Ishikawa (cell line): Measurements from ENCODE around the gene LY6G6D.

ENCODE experiments used
- CEBPB ChIP-seq: IDR thresholded peaks from 2 replicates; pipeline ENCODE4 v1.6.1; 2012
- CREB1 ChIP-seq: IDR thresholded peaks from 2 replicates; pipeline ENCODE4 v1.6.1; 2012; ENCODE audit warnings: low read depth
- EGR1 ChIP-seq: IDR thresholded peaks from 2 replicates; pipeline ENCODE4 v1.6.1; 2012
- EP300 ChIP-seq: IDR thresholded peaks from 2 replicates; pipeline ENCODE4 v1.6.1; 2012; ENCODE audit warnings: borderline replicate concordance
- FOXM1 ChIP-seq: IDR thresholded peaks from 2 replicates; pipeline ENCODE4 v1.6.1; 2012; ENCODE audit warnings: low read depth, borderline replicate concordance
- MAX ChIP-seq: IDR thresholded peaks from 2 replicates; pipeline ENCODE4 v1.6.1; 2012
- NFIC ChIP-seq: IDR thresholded peaks from 2 replicates; pipeline ENCODE4 v1.6.1; 2012
- RAD21 ChIP-seq: IDR thresholded peaks from 2 replicates; pipeline ENCODE4 v1.6.1; 2012; ENCODE audit warnings: low read depth
- REST ChIP-seq: IDR thresholded peaks from 2 replicates; pipeline ENCODE4 v1.6.1; 2012; ENCODE audit warnings: low read depth, mild to moderate bottlenecking
- TAF1 ChIP-seq: IDR thresholded peaks from 2 replicates; pipeline ENCODE4 v1.6.1; 2012; ENCODE audit warnings: low read depth, mild to moderate bottlenecking
- TCF12 ChIP-seq: IDR thresholded peaks from 2 replicates; pipeline ENCODE4 v1.6.1; 2012; ENCODE audit warnings: low read depth
- TEAD4 ChIP-seq: IDR thresholded peaks from 2 replicates; pipeline ENCODE4 v1.6.1; 2012
- USF1 ChIP-seq: IDR thresholded peaks from 2 replicates; pipeline ENCODE4 v1.6.1; 2012
- YY1 ChIP-seq: IDR thresholded peaks from 2 replicates; pipeline ENCODE4 v1.6.1; 2012; ENCODE audit warnings: low read depth
- ZBTB7A ChIP-seq: IDR thresholded peaks from 2 replicates; pipeline ENCODE4 v1.6.1; 2012; ENCODE audit warnings: low read depth

The LY6G6D gene

GRCh38 chr6:31730631-31731086 lies 15.5 kb downstream of the LY6G6D start:
- TF ChIP-seq EGR1 (no peak), ZBTB7A (no peak), FOXM1 (no peak), CREB1 (no peak), USF1 (no peak), CEBPB (no peak), YY1 (no peak), TAF1 (no peak), EP300 (no peak), NFIC (no peak), REST (no peak), RAD21 (no peak), MAX (no peak), TEAD4 (no peak), TCF12 (no peak)

GRCh38 chr6:31732029-31732428 lies 16.9 kb downstream of the LY6G6D start:
- TF ChIP-seq EP300 (no peak), TAF1 (no peak), CEBPB (no peak), USF1 (no peak), TEAD4 (no peak), RAD21 (no peak), CREB1 (no peak), FOXM1 (no peak), YY1 (no peak), ZBTB7A (no peak), NFIC (no peak), EGR1 (no peak), MAX (no peak), TCF12 (no peak), REST (no peak)

GRCh38 chr6:31733734-31734133 lies 18.6 kb downstream of the LY6G6D start:
- no peak for TF ChIP-seq CEBPB
- TF ChIP-seq TAF1 = no peak
- TF ChIP-seq EGR1 = no peak
- TF ChIP-seq TCF12 = no peak

- no peak for TF ChIP-seq YY1
These were observed 19.2 kb downstream of the LY6G6D start for GRCh38 chr6:31734247-31734820.

GRCh38 chr6:31734821-31735406 lies 19.8 kb downstream of the LY6G6D start:
- TF ChIP-seq RAD21 = no peak
- TF ChIP-seq ZBTB7A = no peak
- no peak for TF ChIP-seq EP300
- TF ChIP-seq MAX = no peak
- TF ChIP-seq REST = no peak
